Loucy (cell line): ENCODE results near the gene UQCR11.

ENCODE experiments used
- CTCF ChIP-seq: fragments of 200-600 bp; sonication (generic); conservative IDR thresholded peaks from 2 replicates; pipeline ENCODE4 v1.5.1; 2014; ENCODE audit warnings: mild to moderate bottlenecking, antibody characterized with exemption, low read length
- EZH2phosphoT487 ChIP-seq: fragments of 200-600 bp; IDR thresholded peaks from 2 replicates; pipeline ENCODE4 v1.6.1; 2018; ENCODE audit warnings: antibody characterized with exemption, mild to moderate bottlenecking, moderate library complexity, borderline replicate concordance

GRCh38 chr19:1570836-1571235 lies 34.4 kb downstream of the UQCR11 start:
- no peak for TF ChIP-seq CTCF
- TF ChIP-seq EZH2phosphoT487, result no peak
